ENCODE data around the gene PSMB7.
A peak's percentile ranks its signal among the peaks of the same experiment; 100 is the strongest.

The PSMB7 gene

DNA sequence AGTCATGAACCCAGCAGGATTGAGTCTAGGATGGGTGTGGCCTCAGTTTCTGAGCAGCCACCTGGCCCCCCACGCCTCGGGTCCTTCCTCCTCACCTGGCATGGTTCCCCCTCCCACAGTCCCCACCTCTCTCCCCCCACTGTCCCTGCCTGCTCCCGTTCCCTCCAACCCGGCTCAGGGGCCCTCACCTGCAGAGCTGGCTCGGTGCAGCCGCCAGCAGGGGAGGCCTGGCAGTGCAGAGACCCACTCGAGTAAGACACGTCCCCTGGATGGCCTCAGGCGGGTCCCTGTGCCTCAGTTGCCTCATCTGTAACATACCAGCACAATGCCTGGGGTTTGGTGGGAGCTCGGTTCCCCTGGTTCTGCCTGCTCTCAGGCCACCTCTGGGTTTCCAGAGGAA, 91.3 kb downstream of the PSMB7 start:
- no peak for DNase-seq (ENCODE audit: low read depth, low spot score)
- H3K4me3 ChIP-seq (ENCODE audit: low read depth, low read length), result no peak overlapping the region
- ChIA-PET POLR2A (no interaction called here), CTCF (interaction anchor here (1.1 to 7.6 kb wide), 4 partner anchors 14 to 197 kb away, joined by 3 to 74 read pairs (median 8); no protein-coding TSS in a partner anchor)
- TF ChIP-seq, protein P1, sequence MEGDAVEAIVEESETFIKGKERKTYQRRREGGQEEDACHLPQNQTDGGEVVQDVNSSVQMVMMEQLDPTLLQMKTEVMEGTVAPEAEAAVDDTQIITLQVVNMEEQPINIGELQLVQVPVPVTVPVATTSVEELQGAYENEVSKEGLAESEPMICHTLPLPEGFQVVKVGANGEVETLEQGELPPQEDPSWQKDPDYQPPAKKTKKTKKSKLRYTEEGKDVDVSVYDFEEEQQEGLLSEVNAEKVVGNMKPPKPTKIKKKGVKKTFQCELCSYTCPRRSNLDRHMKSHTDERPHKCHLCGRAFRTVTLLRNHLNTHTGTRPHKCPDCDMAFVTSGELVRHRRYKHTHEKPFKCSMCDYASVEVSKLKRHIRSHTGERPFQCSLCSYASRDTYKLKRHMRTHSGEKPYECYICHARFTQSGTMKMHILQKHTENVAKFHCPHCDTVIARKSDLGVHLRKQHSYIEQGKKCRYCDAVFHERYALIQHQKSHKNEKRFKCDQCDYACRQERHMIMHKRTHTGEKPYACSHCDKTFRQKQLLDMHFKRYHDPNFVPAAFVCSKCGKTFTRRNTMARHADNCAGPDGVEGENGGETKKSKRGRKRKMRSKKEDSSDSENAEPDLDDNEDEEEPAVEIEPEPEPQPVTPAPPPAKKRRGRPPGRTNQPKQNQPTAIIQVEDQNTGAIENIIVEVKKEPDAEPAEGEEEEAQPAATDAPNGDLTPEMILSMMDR (IDR thresholded peaks at IDR 0.05; ENCODE audit: insufficient read depth, low read length, missing control alignments), result no peak

DNA sequence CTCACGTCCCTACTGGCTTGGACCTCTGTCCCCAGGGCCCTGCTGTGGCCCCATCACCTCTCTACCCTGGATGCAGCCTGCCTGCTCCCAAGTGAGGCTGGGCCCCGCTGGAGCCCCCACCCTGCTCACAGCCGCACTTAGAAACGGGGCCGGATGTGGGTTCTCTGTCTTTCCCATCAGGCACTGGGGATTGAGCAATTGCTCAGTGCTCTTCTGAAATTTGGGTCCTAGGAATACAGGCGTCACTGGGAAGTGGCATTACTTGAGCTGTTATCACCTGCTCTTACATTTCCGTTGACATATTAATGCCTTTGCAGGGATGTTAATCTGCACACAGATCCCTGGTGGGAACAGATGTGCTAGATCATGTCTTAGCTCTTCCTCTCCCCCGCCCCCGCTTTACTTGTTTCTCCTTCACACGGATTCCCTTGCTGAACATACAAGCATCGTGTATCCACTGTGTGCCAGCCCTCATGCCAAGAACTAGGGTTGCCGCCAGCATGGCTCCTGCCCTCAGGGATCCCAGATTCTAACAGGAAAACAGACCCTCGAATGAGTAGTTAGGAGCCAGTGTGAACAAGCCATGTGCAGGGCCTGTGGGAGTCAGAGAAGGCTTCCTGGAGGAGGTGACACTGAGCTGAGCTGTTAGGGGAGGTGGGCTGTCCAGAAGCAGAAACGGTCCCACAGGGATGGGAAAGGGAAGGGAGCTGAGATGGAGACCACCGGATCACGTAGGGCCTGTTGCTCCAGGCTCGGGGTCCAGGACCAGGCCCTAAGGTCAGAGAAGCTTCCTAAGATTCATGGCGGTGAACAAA, 92.4 kb downstream of the PSMB7 start:
- POLR2A ChIA-PET, result no interaction called here
- CTCF ChIA-PET, result interaction anchor here (1.1 to 7.6 kb wide), 6 partner anchors 8 to 196 kb away, joined by 3 to 74 read pairs (median 14); no protein-coding TSS in a partner anchor
- TF ChIP-seq, protein P1 (IDR thresholded peaks at IDR 0.05; ENCODE audit: insufficient read depth, low read length, missing control alignments), result no peak
- no peak for DNase-seq (ENCODE audit: low read depth, low spot score)
- H3K4me3 ChIP-seq (ENCODE audit: low read depth, low read length), result no peak overlapping the region

DNA sequence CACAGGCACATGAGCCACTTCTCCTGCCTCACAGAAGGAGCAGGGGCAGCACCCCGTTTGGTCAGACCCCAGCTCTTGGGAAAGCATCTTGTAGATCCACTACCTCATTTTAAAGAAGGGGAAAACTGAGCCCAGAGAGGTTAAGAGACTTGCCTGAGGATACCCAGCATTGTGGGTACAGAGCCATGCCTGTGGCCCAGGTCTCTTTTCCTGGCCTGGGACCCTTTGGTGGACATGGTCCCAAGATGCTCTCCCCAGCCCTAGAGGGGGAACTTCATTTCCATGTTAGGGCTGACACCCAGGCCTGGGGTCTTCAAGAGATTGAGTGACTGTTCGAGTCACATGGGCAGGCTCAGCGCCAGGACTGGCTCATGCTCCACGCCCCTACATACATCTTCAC, 93.3 kb downstream of the PSMB7 start:
- TF ChIP-seq, protein P1 (IDR thresholded peaks at IDR 0.05; ENCODE audit: insufficient read depth, low read length, missing control alignments), result no peak
- POLR2A ChIA-PET, result no interaction called here
- no peak overlapping the region for H3K4me3 ChIP-seq (ENCODE audit: low read depth, low read length)
- CTCF ChIA-PET, result interaction anchor here (1.3 to 7.6 kb wide), 9 partner anchors 9 to 195 kb away, joined by 3 to 74 read pairs (median 19); no protein-coding TSS in a partner anchor
- no peak for DNase-seq (ENCODE audit: low read depth, low spot score)

DNA sequence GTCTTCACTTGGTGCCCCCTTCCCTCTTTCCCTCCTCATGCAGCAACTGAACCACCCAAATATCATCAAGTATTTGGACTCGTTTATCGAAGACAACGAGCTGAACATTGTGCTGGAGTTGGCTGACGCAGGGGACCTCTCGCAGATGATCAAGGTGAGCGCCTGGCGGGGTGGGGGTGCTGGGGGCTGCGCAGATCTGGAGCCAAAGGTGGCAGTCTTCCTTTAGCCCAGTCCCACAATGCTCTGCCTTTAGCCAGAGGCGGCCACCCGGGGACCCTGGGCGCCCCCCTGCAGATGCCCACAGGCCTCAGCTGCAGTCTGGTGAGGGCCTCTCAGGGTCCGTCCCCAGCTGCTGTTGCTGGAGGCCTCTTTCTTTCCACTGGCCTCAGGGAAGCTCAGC, 93.8 kb downstream of the PSMB7 start:
- no peak for DNase-seq (ENCODE audit: low read depth, low spot score)
- ChIA-PET POLR2A (no interaction called here), CTCF (interaction anchor here (1.0 to 7.6 kb wide), 15 partner anchors 10 to 920 kb away, joined by 3 to 74 read pairs (median 6); no protein-coding TSS in a partner anchor)
- TF ChIP-seq, protein P1 (IDR thresholded peaks at IDR 0.05; ENCODE audit: insufficient read depth, low read length, missing control alignments), result no peak
- no peak overlapping the region for H3K4me3 ChIP-seq (ENCODE audit: low read depth, low read length)

DNA sequence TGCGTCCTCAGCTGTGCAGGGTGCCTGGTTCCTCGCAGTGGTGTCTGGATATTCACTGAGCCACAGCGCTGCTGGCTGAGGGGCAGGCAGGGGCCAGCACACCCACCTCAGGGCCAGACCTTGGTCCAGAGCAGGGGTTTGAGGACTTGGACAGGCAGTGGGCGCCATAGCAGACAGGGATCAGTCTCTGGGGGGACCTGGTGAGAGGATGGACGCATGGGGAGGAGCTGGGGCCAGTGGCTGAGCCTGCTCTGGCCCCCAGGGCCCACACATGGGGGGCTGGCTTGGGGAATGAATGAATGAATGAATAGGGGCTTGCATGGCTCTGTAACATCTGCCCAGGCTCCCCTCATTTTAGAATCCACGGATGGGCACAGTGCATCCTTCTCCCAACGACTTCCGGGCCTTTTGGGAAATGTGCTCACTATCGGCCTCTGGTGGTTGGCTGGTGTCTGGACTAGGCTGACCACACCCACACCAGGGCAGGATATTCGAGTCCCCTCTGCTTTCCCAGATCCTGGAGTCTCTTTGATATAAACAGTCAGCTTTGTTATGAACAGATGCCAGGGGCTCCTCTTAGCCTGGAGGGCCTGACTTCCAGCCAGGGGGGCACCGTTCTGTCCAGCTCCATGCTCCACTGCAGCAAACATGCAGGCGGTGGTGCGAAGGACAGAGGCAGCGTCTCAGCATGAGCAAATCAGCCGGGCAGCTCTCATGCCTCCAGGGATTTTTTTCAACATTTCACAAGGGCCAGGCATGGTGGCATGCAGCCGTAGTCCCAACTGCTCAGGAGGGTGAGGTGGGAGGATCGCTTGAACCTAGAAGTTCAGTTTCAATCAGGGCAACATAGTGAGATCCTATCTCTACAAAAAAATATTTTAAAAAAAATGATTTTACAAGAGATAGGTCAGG, 94.9 kb downstream of the PSMB7 start:
- no peak for DNase-seq (ENCODE audit: low read depth, low spot score)
- TF ChIP-seq, protein P1 (IDR thresholded peaks at IDR 0.05; ENCODE audit: insufficient read depth, low read length, missing control alignments), result peak; percentile 92
- no peak overlapping the region for H3K4me3 ChIP-seq (ENCODE audit: low read depth, low read length)
- ChIA-PET CTCF (interaction anchor here (0.6 to 7.6 kb wide), 30 partner anchors 10 to 919 kb away, joined by 3 to 74 read pairs (median 3); partner anchors contain the start of gene NEK6), POLR2A (no interaction called here)
